ENCODE results near the gene SPINK2. TPM values are rescaled to one million over a fixed set of nuclear protein-coding genes. Genes with fewer than 3 reads are reported as not detected.

The SPINK2 gene
- total and polyA plus RNA-seq, 10 of the 15 experiments (the other 5 are each of a cell fraction or from before 2014, with no cell fraction given) = 0.13 to 1.0 (median 0.61) TPM; not detected in 1

GRCh38 chr4:56782019-56782418 is 39.5 kb downstream of the SPINK2 start:
- ChIA-PET POLR2A (no interaction called here), SMC1A (ENCODE audit: uncharacterized antibody, unreplicated experiment) (no interaction called here), CTCF (interaction anchor here (1.2 kb wide), 1 partner anchor 17 kb away, joined by 3 read pairs; no protein-coding TSS in a partner anchor), RAD21 (ENCODE audit: unreplicated experiment) (no interaction called here)
- no peak for FAIRE-seq
- Histone ChIP-seq H3K27ac (ENCODE audit: control insufficient read depth, insufficient read depth) (no peak overlapping the region), H3K4me3 (no peak overlapping the region), H3K79me2 (ENCODE audit: control insufficient read depth, insufficient read depth, low read length) (no peaks in the 10 kb centered on the region), H3K9ac (ENCODE audit: control insufficient read depth, insufficient read depth, low read length) (no peak overlapping the region), H3K9me3 (replicated peaks; ENCODE audit: control insufficient read depth, insufficient read depth, low read length) (no peaks in the 10 kb centered on the region), H2AFZ (ENCODE audit: control insufficient read depth, low read depth, low read length) (no peak overlapping the region), H3K27me3 (replicated peaks in 1 of 2; ENCODE audit: control insufficient read depth in 2 of 2, insufficient read depth in 2 of 2, low read length in 1 of 2) (no peaks in the 10 kb centered on the region), H3K4me2 (ENCODE audit: control insufficient read depth, insufficient read depth) (no peak overlapping the region), H3K36me3 (ENCODE audit: control insufficient read depth in 2 of 2, insufficient read depth in 2 of 2, low read length in 1 of 2) (no peaks in the 10 kb centered on the region), H4K20me1 (ENCODE audit: control insufficient read depth, insufficient read depth) (no peaks in the 10 kb centered on the region), H3K4me1 (ENCODE audit: control insufficient read depth, insufficient read depth, low read length) (no peaks in the 10 kb centered on the region)
- no TSS peak for BruUV-seq (replicated peaks)
- WGBS (ENCODE audit: insufficient coverage, insufficient replicate concordance, low lambda C conversion rate, missing lambda C conversion rate) = 80% methylated on average over 8 of the region's 8 CpGs
- no peak for ATAC-seq
- DNase-seq (ENCODE audit: low read depth, low spot score) = no peak
- intact Hi-C loops (cut with micrococcal nuclease; ENCODE audit: unreplicated experiment) (no loop called here), in situ Hi-C loops (cut with MboI) (no loop called here)
- no peak for TF ChIP-seq SREBF1 (IDR thresholded peaks at IDR 0.05; ENCODE audit: low read length)
- TF ChIP-seq TARDBP (IDR thresholded peaks at IDR 0.05; ENCODE audit: borderline replicate concordance) = no peak
- no peak for TF ChIP-seq USF1 (IDR thresholded peaks at IDR 0.05; ENCODE audit: borderline replicate concordance, extremely low read length, insufficient read depth, low read depth, low read length)
- TF ChIP-seq NR2C2 (IDR thresholded peaks at IDR 0.05; ENCODE audit: borderline replicate concordance, control insufficient read depth, insufficient read length, low read depth) = no peak
- TF ChIP-seq NRF1 (conservative IDR thresholded peaks at IDR 0.05; ENCODE audit: low read depth, low read length) = no peak
- TF ChIP-seq MYB (IDR thresholded peaks at IDR 0.05; ENCODE audit: borderline replicate concordance, low read depth, low read length) = no peak
- TF ChIP-seq USF2 (IDR thresholded peaks at IDR 0.05; ENCODE audit: borderline replicate concordance, low read depth, low read length) = no peak
- TF ChIP-seq BCLAF1 (IDR thresholded peaks at IDR 0.05) = no peak

Data from GM12878 (cell line).